AG04450 (cell line): ENCODE results near the gene GJD3. TPM values are rescaled to one million over a fixed set of nuclear protein-coding genes. Genes with fewer than 3 reads are reported as not detected.

Experiments
- CTCF ChIA-PET: fragments of 300-600, 350-600 bp; formaldehyde crosslinking; extraction: SDS; loops from one replicate; lab custom pipeline; 2022; ENCODE audit warnings: antibody characterized with exemption, inconsistent platforms; lab: Charles Lee
- POLR2A ChIA-PET: fragments of 350-600 bp; formaldehyde crosslinking; extraction: SDS; loops from one replicate; lab custom pipeline; 2021; ENCODE audit warnings: antibody characterized with exemption, inconsistent platforms; lab: Yijun Ruan, JAX
- DNase-seq: peaks from one replicate; pipeline ENCODE4 v3.0.0-alpha.2; 2011; ENCODE audit warnings: low read depth, low spot score
- H3K27ac ChIP-seq: one replicate; pipeline ENCODE4 v1.5.1; 2012; ENCODE audit warnings: low read depth, low read length, control low read depth
- H3K27me3 ChIP-seq: one replicate; pipeline ENCODE4 v1.6.0; 2012; ENCODE audit warnings: low read length; ENCODE audit not compliant: control insufficient read depth, insufficient read depth
- H3K4me3 ChIP-seq: 2 replicates; pipeline ENCODE4 v1.5.1; 2011; ENCODE audit warnings: mild to moderate bottlenecking, low read depth, low read length, control low read depth
- H3K9me3 ChIP-seq: 2 replicates; pipeline ENCODE4 v1.5.1; 2012; ENCODE audit warnings: low read length; ENCODE audit not compliant: control insufficient read depth, insufficient read depth
- CTCF ChIP-seq: IDR thresholded peaks from 2 replicates; pipeline ENCODE4 v1.5.1; 2011; ENCODE audit warnings: low read depth, low read length, control low read depth, inconsistent platforms
- polyA plus RNA-seq: library from polyadenylated mRNA; depleted of rRNA; stranded (reverse); fragments of >200 nt; gene quantifications from 2 replicates; pipeline ENCODE4 v1.2.3, GENCODE V29; 2011

The GJD3 gene
- polyA plus RNA-seq, 1 experiment = 0.41 TPM

GRCh38 chr17:40360091-40360490, 4.4 kb downstream of the GJD3 start:
- TF ChIP-seq CTCF = no peak
- ChIA-PET CTCF (interaction anchor here (3.1 to 5.9 kb wide), 3 partner anchors 56 to 200 kb away, joined by 20 to 44 read pairs (median 25); partner anchors contain the start of gene TOP2A), POLR2A (no interaction called here)
- no peak for DNase-seq
- Histone ChIP-seq H3K27ac (no peak overlapping the region), H3K9me3 (no peaks in the 10 kb centered on the region; the same call in 1 of the 2 replicates), H3K27me3 (no peaks in the 10 kb centered on the region), H3K4me3 (no peak overlapping the region)

GRCh38 chr17:40358323-40359038, 6.1 kb downstream of the GJD3 start:
- ChIA-PET CTCF (interaction anchor here (0.6 to 5.9 kb wide), 12 partner anchors 55 to 344 kb away, joined by 3 to 44 read pairs (median 4); partner anchors contain the start of gene TOP2A), POLR2A (interaction anchor here (0.6 to 1.2 kb wide), 3 partner anchors 47 to 117 kb away, joined by 3 to 7 read pairs (median 6); no protein-coding TSS in a partner anchor)
- H3K27me3 ChIP-seq = no peaks in the 10 kb centered on the region
- DNase-seq = peak; percentile 67
- no peak overlapping the region for H3K27ac ChIP-seq
- H3K4me3 ChIP-seq = no peak overlapping the region
- TF ChIP-seq CTCF = peak; percentile 95
- no peaks in the 10 kb centered on the region; the same call in 1 of the 2 replicates for H3K9me3 ChIP-seq

- CTCF ChIA-PET = interaction anchor here (0.6 to 5.9 kb wide), 9 partner anchors 55 to 433 kb away, joined by 3 to 112 read pairs (median 5); partner anchors contain the start of gene TOP2A
- Histone ChIP-seq H3K9me3 (no peaks in the 10 kb centered on the region; the same call in 1 of the 2 replicates), H3K27ac (no peak overlapping the region), H3K27me3 (no peaks in the 10 kb centered on the region), H3K4me3 (no peak overlapping the region)
- DNase-seq = no peak
- no peak for TF ChIP-seq CTCF
- POLR2A ChIA-PET = interaction anchor here (0.6 kb wide), 1 partner anchor 119 kb away, joined by 6 read pairs; no protein-coding TSS in a partner anchor
Observed at GRCh38 chr17:40356990-40357881, 7.3 kb downstream of the GJD3 start.

GRCh38 chr17:40355804-40356758, 8.5 kb downstream of the GJD3 start:
- POLR2A ChIA-PET = interaction anchor here (0.5 kb wide), 1 partner anchor 39 kb away, joined by 6 read pairs; no protein-coding TSS in a partner anchor
- Histone ChIP-seq H3K4me3 (no peak overlapping the region), H3K27ac (no peak overlapping the region), H3K9me3 (no peaks in the 10 kb centered on the region; the same call in 1 of the 2 replicates), H3K27me3 (no peaks in the 10 kb centered on the region)
- TF ChIP-seq CTCF = no peak
- no peak for DNase-seq
- CTCF ChIA-PET = interaction anchor here (0.6 to 5.9 kb wide), 10 partner anchors 37 to 435 kb away, joined by 3 to 112 read pairs (median 4); partner anchors contain the start of genes RARA and TOP2A
